Measurements from ENCODE around the gene APBA2.

APBA2 gene

DNA sequence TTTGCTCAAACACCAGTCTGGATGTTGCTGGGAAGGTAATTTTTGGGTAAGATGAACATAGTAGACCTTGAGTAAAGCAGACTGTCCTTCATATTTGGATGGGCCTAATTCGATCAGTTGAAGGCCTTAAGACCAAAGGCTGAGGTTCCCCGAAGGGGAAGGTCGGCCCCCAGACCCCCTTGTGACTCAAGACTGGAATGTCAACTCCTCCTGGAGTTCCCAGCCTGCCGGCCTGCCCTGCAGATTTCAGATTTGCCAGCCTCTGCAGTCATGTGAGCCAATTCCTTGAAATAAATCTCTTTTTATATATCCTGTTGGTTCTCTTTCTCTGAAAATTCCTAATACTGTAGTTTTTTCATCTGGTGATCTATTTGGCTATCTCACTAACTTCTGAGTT lies 146.5 kb downstream of the APBA2 start:
- no peaks in the 10 kb centered on the region for H3K27me3 ChIP-seq (ENCODE audit: control insufficient read depth, insufficient read depth, low read length)
- no peak overlapping the region for H3K9ac ChIP-seq (ENCODE audit: low read length)
- H3K27ac ChIP-seq (ENCODE audit: low read depth, low read length), result no peak overlapping the region
- H3K36me3 ChIP-seq (ENCODE audit: control insufficient read depth, insufficient read depth, low read length), result no peaks in the 10 kb centered on the region
- H3K4me1 ChIP-seq (ENCODE audit: control insufficient read depth, insufficient read depth, low read length), result peaks cover 19% of the 10 kb centered on the region
- no peak overlapping the region for H3K4me3 ChIP-seq (ENCODE audit: low read depth, low read length)
- H3K9me3 ChIP-seq (ENCODE audit: control insufficient read depth, insufficient read depth, low read depth, low read length), result peaks cover 5% of the 10 kb centered on the region; the same call in 1 of the 2 replicates

DNA sequence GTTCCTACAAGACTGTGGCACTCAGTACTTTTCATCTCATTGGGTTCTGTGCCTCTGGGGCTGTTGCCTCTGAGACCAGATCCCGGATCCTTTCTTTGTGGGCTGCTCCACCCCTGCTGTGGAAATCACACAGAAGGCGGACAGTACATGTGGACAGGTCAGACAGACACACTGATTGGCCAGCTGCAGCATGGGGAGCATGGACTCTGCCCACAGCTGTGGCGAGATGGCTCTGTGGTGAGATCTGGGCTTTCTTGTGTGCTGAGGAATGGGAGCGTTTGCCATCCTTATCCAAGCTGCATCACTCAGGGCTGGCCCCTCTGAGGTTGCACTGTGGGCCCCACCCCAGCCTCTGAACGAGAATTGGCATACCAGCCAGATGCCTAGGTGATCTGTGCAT lies 147.0 kb downstream of the APBA2 start:
- peaks cover 5% of the 10 kb centered on the region; the same call in 1 of the 2 replicates for H3K9me3 ChIP-seq (ENCODE audit: control insufficient read depth, insufficient read depth, low read depth, low read length)
- H3K27ac ChIP-seq (ENCODE audit: low read depth, low read length), result no peak overlapping the region
- no peak overlapping the region for H3K4me3 ChIP-seq (ENCODE audit: low read depth, low read length)
- no peaks in the 10 kb centered on the region for H3K36me3 ChIP-seq (ENCODE audit: control insufficient read depth, insufficient read depth, low read length)
- peaks cover 19% of the 10 kb centered on the region for H3K4me1 ChIP-seq (ENCODE audit: control insufficient read depth, insufficient read depth, low read length)
- no peak overlapping the region for H3K9ac ChIP-seq (ENCODE audit: low read length)
- no peaks in the 10 kb centered on the region for H3K27me3 ChIP-seq (ENCODE audit: control insufficient read depth, insufficient read depth, low read length)

DNA sequence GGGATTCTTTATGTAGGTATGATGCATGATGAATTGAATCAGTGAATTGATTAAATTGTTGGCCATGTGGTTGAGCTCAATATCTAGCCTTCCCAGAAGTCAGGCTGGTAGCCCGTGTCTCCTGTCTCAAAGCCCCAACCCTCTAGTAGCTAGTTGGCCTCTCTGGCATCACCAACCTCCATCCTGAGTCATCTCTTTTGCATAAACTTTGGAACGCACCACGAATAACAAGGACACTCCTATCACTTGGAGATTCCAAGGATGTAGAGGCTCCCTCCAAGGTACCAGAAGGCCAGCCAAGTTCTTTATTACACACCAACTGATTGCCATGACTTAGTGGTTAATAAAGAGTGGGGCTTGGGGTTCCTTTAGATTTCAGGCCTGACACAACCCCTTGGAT lies 148.4 kb downstream of the APBA2 start:
- Histone ChIP-seq H3K4me3 (ENCODE audit: low read depth, low read length) (no peak overlapping the region), H3K4me1 (ENCODE audit: control insufficient read depth, insufficient read depth, low read length) (peaks cover 19% of the 10 kb centered on the region), H3K9me3 (ENCODE audit: control insufficient read depth, insufficient read depth, low read depth, low read length) (peaks cover 5% of the 10 kb centered on the region; the same call in 1 of the 2 replicates), H3K27ac (ENCODE audit: low read depth, low read length) (no peak overlapping the region), H3K9ac (ENCODE audit: low read length) (no peak overlapping the region), H3K36me3 (ENCODE audit: control insufficient read depth, insufficient read depth, low read length) (no peaks in the 10 kb centered on the region), H3K27me3 (ENCODE audit: control insufficient read depth, insufficient read depth, low read length) (no peaks in the 10 kb centered on the region)

DNA sequence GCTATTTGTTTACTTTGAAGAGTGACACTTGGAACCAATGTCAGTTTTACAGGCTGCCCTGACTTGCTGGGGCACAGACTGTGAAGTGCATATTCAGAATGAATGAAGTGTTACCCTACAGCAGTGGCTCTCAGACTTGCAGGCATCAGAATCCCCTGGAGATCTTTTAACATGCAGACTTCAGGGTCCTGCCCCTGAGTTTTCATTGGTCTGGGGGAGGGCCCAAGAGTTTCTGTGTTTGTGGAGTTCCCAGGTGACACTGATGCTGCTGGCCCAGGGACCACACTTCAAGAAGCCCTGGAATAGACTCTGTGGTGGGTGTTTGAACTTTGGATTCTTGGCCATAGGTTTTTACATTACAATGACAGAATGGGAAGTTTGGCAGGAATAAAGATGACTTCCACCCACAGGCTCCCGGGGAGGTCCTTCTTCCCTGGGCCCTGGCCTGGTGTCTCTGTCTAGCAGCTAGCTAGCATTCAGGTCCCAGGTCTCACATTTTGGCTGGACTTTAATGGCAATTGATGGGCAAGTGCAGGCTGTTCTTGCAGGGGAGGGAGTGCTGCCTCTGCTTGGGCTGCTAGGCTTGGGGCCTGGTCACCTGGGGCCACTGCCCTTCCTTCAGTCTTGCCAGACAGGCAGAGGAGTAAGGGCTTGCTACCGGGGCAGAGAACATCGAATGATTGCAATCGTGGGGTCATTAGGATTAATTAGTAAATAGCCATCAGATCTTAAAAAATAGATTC lies 149.0 kb downstream of the APBA2 start:
- Histone ChIP-seq H3K9ac (ENCODE audit: low read length) (no peak overlapping the region), H3K4me1 (ENCODE audit: control insufficient read depth, insufficient read depth, low read length) (peaks cover 22% of the 10 kb centered on the region), H3K4me3 (ENCODE audit: low read depth, low read length) (no peak overlapping the region), H3K27me3 (ENCODE audit: control insufficient read depth, insufficient read depth, low read length) (no peaks in the 10 kb centered on the region), H3K27ac (ENCODE audit: low read depth, low read length) (no peak overlapping the region), H3K9me3 (ENCODE audit: control insufficient read depth, insufficient read depth, low read depth, low read length) (peaks cover 5% of the 10 kb centered on the region; the same call in 1 of the 2 replicates), H3K36me3 (ENCODE audit: control insufficient read depth, insufficient read depth, low read length) (no peaks in the 10 kb centered on the region)

DNA sequence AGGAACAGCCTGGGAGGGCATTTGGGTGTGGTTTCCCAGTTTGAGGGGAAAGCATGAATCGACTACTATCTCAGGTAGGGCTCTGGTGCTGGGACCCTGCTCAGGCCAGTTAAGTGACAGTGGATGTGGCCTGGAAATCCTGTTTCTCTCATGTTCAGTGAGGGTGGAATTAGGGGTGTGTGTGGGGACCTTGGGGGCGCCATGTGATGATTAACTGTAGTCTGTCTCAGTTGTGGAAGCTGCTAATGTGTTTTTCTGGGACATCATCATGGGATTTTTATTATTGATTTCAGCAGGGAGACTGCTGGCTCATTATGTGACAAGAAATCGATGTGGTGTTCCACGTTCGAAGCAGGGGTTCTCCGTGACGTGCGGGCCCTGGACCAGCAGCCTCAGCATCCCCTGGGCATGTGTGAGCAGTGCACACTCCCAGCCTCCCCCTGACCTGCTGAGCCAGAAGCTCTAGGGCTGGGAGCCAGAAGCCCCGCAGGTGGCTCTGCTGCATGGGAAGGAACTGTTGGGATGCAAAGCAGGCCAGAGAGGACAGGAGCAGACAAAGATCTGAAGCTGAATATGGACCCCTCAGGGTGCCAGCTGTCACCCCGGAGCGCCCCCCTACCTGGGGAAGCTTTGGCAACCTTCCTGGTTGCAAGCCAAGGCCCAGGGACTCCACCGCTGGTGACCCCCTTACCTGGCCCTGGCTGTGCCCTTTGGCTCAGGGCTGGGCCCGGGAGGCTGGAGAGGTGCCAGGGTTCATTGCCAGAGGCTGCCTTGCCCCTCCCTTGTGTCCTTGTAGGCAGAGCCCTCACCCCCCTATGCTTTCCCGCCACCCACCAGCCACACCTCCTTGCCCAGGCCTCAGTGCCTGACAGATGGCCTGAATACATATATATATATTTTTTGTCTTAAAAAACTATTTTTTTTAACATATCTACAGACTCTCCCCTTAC lies 149.8 kb downstream of the APBA2 start:
- Histone ChIP-seq H3K9ac (ENCODE audit: low read length) (no peak overlapping the region), H3K4me1 (ENCODE audit: control insufficient read depth, insufficient read depth, low read length) (peaks cover 22% of the 10 kb centered on the region), H3K36me3 (ENCODE audit: control insufficient read depth, insufficient read depth, low read length) (no peaks in the 10 kb centered on the region), H3K4me3 (ENCODE audit: low read depth, low read length) (no peak overlapping the region), H3K9me3 (ENCODE audit: control insufficient read depth, insufficient read depth, low read depth, low read length) (peaks cover 5% of the 10 kb centered on the region; the same call in 1 of the 2 replicates), H3K27ac (ENCODE audit: low read depth, low read length) (no peak overlapping the region), H3K27me3 (ENCODE audit: control insufficient read depth, insufficient read depth, low read length) (no peaks in the 10 kb centered on the region)

DNA sequence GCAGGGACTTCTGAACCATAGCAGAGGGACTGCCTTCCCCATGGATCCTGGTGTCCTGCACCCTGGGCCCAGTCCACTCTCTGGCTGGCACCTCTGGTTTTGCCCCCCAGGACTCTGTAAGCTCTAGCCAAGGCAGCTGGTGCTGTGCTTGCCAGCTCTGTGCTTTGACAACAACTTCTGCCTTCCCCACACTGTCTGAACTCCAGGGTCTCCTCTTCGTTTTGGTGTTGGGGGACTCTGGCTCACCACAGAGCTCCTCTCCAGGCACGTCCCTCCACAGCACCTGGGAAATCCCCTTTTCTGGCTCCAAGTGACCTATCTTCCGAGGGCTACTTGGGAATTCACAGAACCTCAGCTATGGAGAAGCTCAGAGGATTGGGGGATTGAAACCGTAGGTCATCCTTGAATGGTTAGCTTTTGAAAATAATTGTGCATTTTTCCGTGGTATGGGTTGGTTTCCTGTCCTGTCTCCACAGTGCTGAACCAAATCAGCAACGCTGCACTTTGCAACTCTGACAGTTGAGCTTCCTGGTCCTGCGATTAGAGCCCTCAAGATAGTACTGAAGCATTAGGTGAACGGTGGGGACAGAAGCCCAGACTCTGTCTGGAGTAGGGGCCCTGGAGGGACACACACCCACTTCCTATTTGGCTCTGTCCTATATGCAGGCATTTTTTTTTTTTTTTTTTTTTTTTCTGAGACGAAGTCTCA lies 152.4 kb downstream of the APBA2 start:
- H3K9ac ChIP-seq (ENCODE audit: low read length), result no peak overlapping the region
- no peak overlapping the region for H3K27ac ChIP-seq (ENCODE audit: low read depth, low read length)
- H3K27me3 ChIP-seq (ENCODE audit: control insufficient read depth, insufficient read depth, low read length), result no peaks in the 10 kb centered on the region
- H3K36me3 ChIP-seq (ENCODE audit: control insufficient read depth, insufficient read depth, low read length), result no peaks in the 10 kb centered on the region
- H3K4me1 ChIP-seq (ENCODE audit: control insufficient read depth, insufficient read depth, low read length), result peaks cover 22% of the 10 kb centered on the region
- H3K9me3 ChIP-seq (ENCODE audit: control insufficient read depth, insufficient read depth, low read depth, low read length), result no peaks in the 10 kb centered on the region
- H3K4me3 ChIP-seq (ENCODE audit: low read depth, low read length), result no peak overlapping the region

DNA sequence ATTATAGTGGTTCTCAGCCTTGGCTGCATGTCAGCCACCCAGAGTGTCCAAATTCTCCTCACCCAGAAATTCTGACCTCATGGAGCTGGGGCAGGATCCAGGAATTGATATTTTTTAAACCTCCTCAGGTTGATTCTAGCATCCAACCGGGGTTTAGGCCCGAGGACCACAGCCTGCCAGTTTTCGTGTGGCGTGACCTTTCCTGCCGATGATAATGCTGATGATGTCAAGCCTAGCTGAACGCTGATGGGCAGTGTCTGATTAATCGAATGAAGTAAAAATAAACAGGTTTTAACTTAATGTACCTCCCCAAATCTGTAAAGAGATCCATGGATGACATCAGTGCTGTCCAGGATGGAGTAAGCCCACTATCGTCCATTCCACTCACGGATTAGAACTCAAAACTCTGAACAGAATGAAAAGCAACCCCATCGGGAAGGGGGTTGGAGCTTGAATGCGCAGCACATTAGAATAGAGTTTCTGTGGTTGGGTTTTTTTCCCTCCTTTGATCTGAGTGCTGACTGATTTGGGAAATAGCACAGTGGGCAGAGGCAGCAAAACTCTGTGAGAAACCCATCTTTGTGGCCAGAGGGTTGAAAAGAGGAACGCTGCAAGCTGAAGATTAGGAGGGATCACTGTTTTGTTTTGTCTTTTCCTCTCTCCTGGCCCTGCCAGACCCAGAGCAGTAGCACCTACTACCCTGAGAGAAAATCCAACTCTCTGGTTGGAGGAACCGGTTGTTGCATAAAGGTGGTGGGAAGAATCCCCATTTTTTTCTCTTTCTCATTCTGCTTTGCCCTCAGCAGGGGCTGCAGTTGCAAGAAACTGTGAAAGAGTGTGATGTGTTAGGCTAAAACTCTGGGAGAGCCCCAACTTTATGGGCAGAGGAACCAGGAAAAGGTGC lies 153.9 kb downstream of the APBA2 start:
- Histone ChIP-seq H3K27ac (ENCODE audit: low read depth, low read length) (no peak overlapping the region), H3K36me3 (ENCODE audit: control insufficient read depth, insufficient read depth, low read length) (no peaks in the 10 kb centered on the region), H3K4me3 (ENCODE audit: low read depth, low read length) (no peak overlapping the region), H3K27me3 (ENCODE audit: control insufficient read depth, insufficient read depth, low read length) (no peaks in the 10 kb centered on the region), H3K9ac (ENCODE audit: low read length) (no peak overlapping the region), H3K4me1 (ENCODE audit: control insufficient read depth, insufficient read depth, low read length) (peaks cover 13% of the 10 kb centered on the region), H3K9me3 (ENCODE audit: control insufficient read depth, insufficient read depth, low read depth, low read length) (no peaks in the 10 kb centered on the region)

DNA sequence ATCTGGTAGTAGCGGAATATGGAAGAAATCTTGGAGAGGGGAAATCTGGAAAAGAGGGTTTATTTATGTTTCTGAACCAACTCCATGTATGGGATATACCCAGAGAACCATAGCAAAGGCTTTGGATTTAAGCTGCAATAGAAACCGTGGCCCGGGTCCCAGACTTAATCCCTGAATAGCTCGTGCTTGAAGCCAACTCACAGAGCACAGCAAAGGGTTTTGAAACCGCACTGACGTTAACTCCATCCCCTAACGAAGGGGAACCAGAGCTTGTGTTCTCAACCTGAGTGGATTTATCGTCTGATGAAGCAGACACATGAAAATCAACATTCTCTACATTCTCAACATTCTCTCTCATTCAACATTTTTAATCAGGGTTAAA lies 154.6 kb downstream of the APBA2 start:
- H3K27me3 ChIP-seq (ENCODE audit: control insufficient read depth, insufficient read depth, low read length), result no peaks in the 10 kb centered on the region
- no peaks in the 10 kb centered on the region for H3K36me3 ChIP-seq (ENCODE audit: control insufficient read depth, insufficient read depth, low read length)
- H3K4me1 ChIP-seq (ENCODE audit: control insufficient read depth, insufficient read depth, low read length), result peaks cover 7% of the 10 kb centered on the region
- no peaks in the 10 kb centered on the region for H3K9me3 ChIP-seq (ENCODE audit: control insufficient read depth, insufficient read depth, low read depth, low read length)
- H3K27ac ChIP-seq (ENCODE audit: low read depth, low read length), result no peak overlapping the region
- no peak overlapping the region for H3K4me3 ChIP-seq (ENCODE audit: low read depth, low read length)
- H3K9ac ChIP-seq (ENCODE audit: low read length), result no peak overlapping the region

DNA sequence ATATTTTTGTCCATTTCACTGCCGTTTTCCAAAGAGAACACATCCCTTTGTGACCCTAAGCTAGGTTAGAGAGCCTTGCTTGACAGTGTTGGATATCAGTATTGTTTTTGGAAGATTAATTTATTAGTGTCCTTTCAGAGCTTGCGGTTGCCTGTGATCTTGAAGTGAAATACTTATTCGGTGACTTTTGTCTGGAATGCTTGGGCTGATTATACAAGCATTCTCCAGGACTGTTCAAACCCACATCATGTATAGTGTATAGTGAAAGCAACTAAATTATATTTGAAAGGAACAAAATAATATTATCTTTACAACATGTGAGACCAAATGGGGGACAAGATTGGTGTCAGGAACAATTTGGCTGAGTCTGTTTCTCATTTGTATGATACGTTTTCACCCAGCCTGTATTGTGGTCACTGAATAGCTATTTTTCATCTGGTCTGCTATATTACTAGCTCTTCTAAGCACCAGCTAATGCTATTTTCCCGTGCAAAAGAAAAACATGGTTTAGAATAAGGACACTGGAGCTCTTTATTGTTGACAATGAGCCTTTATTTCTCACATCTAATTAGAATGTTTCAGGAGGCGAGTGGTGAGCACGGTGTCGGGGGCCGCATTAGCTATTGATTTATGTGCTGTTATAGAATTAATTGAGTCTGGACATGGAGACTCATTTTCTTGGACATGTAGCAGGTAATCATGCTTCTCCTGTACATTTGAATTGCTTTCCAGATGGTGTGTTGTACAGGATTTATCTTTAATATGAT lies 158.1 kb downstream of the APBA2 start:
- Histone ChIP-seq H3K9ac (ENCODE audit: low read length) (no peak overlapping the region), H3K36me3 (ENCODE audit: control insufficient read depth, insufficient read depth, low read length) (no peaks in the 10 kb centered on the region), H3K4me3 (ENCODE audit: low read depth, low read length) (no peak overlapping the region), H3K27ac (ENCODE audit: low read depth, low read length) (no peak overlapping the region), H3K9me3 (ENCODE audit: control insufficient read depth, insufficient read depth, low read depth, low read length) (no peaks in the 10 kb centered on the region), H3K27me3 (ENCODE audit: control insufficient read depth, insufficient read depth, low read length) (no peaks in the 10 kb centered on the region), H3K4me1 (ENCODE audit: control insufficient read depth, insufficient read depth, low read length) (peaks cover 3% of the 10 kb centered on the region; the same call in 1 of the 2 replicates)
